ENCODE results near the gene PTPN14.
"Not testable (repeated sequence)": the region's sequence is repeated elsewhere in the genome, so short reads cannot be mapped to it uniquely, and the experiment has no call there.

PTPN14 gene

DNA sequence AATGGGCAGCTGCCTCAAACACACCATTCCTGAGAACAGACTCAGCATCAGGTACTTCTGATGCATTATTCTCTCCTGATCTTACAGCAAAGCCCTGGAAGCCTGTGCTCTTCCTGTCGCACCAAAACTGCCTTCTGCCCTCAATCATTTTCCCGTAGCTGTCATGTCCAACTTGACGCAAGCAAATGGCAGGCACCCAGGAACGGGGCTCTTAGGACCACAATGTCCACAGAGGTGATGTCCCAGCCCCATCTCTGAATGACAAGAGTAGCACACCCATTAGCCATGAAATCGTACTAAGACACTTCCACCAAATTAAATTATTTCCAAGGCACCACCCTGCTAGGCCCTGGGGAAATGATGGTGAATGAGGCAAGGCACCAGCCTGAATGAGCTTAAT, 47.1 kb downstream of the PTPN14 start:
- Histone ChIP-seq H3K9me3 (no peaks in the 10 kb centered on the region), H3K27me3 (ENCODE audit: low read depth) (no peaks in the 10 kb centered on the region), H3K4me1 (peaks cover 8% of the 10 kb centered on the region), H3K4me3 (no peak overlapping the region), H3K36me3 (replicated peaks) (no peaks in the 10 kb centered on the region)
- in situ Hi-C loops (cut with MboI; ENCODE audit: low sequenced_read_pairs), result no loop called here
- DNase-seq (ENCODE audit: low spot score in 2 of 2), result no peak

DNA sequence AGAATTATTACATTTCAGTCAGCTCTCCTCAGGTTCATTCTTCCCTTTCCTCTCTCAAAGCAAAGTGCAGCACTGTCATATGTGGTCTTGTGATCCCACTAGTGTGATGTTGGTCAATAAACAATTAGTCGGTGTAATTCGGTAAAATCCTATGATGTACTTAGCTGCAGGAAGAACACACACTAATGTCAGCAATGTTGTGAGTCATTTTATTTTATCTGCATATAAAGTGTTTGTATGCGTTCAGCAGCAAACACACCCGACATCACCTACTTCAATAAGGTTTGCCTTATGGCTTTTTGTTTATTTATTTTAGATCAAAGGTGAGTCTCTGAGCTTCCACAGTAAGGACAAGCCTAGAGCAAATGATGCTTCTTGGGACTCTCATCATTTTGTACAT, 47.8 kb downstream of the PTPN14 start:
- no peak for DNase-seq (ENCODE audit: low spot score in 2 of 2)

DNA sequence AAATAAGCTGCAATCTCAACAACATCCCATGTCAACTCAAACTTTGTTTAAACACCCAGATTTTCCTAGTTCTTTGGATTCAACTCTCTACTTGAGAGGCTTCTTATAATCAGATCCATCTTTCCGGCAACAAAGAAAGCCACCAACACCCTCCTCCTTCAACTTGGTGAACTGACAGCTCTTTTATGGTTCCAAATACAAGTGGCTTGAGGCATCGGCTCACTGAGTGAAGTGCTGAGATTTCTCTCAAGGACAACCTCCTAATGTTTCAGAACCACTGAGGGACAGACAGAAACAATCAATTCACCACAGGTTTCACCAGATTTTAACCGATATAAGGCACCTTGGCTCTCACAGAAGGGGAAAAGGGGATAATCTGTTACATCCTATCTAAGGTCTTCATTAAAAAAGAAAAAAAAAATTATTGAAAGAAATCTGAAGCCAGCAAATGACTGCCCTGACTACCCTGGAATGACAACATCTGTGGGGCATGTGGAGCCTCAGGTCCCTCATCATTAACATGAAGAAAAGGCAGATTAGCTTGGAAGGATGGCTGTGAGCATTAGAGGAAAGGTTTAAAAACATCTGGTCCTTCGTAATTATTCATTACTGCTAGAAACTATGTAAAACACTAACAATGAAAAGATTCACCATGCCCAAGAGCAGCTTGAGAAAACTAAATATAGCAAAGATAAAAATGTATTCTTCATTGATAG, 50.9 kb downstream of the PTPN14 start:
- Histone ChIP-seq H3K4me3 (no peak overlapping the region), H3K9me3 (no peaks in the 10 kb centered on the region), H3K4me1 (no peaks in the 10 kb centered on the region), H3K27me3 (ENCODE audit: low read depth) (no peaks in the 10 kb centered on the region), H3K36me3 (replicated peaks) (no peaks in the 10 kb centered on the region)
- in situ Hi-C loops (cut with MboI; ENCODE audit: low sequenced_read_pairs), result no loop called here
- DNase-seq (ENCODE audit: low spot score in 2 of 2), result no peak

More for the DNA sequence above, 47.8 kb downstream of the PTPN14 start:
- Histone ChIP-seq H3K27me3 (ENCODE audit: low read depth) (no peaks in the 10 kb centered on the region), H3K9me3 (no peaks in the 10 kb centered on the region), H3K4me3 (no peak overlapping the region), H3K36me3 (replicated peaks) (no peaks in the 10 kb centered on the region), H3K4me1 (peaks cover 8% of the 10 kb centered on the region)
- in situ Hi-C loops (cut with MboI; ENCODE audit: low sequenced_read_pairs), result no loop called here

DNA sequence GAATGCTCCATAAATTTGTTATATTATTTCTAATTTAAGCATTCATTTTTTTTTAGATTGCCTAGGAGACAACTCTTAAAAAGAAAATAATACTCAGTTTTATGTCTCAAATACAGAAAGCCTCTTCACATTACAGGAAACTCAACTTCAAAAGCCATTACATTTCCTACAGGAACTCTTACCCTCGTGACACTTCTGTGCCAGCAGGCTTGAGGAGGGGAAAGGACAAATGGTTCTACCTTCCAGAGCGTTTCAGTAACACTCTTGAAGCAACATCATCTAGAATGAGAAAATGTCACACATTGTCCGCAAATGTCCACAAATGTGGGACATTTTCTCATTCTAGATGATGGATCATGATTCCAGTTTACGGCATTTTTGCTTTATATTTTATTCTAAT, 51.7 kb downstream of the PTPN14 start:
- DNase-seq (ENCODE audit: low spot score in 2 of 2), result no peak
- in situ Hi-C loops (cut with MboI; ENCODE audit: low sequenced_read_pairs), result no loop called here
- no peaks in the 10 kb centered on the region for H3K27me3 ChIP-seq (ENCODE audit: low read depth)
- no peaks in the 10 kb centered on the region for H3K9me3 ChIP-seq
- H3K36me3 ChIP-seq (replicated peaks), result no peaks in the 10 kb centered on the region
- H3K4me1 ChIP-seq, result no peaks in the 10 kb centered on the region
- no peak overlapping the region for H3K4me3 ChIP-seq

DNA sequence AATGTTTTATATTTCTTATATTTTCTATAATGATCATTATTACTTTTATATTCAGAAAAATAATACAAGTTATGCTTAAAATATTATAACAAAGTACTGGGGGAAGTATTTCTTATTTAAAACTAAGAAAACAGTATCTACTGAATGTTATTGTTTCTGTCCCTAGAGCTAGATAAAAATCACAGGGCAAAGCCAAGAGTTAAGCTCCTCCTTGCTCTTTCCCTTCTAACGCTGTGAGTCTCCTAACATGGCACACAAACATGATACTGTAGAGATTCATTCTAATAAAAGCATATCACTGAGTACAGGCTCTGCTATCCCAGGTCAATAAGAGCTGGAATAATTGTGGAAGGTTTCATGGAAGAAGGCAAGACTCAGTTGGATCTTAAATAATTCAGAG, 53.4 kb downstream of the PTPN14 start:
- in situ Hi-C loops (cut with MboI; ENCODE audit: low sequenced_read_pairs), result no loop called here
- Histone ChIP-seq H3K4me3 (no peak overlapping the region), H3K36me3 (replicated peaks) (no peaks in the 10 kb centered on the region), H3K9me3 (no peaks in the 10 kb centered on the region), H3K27me3 (ENCODE audit: low read depth) (no peaks in the 10 kb centered on the region), H3K4me1 (no peaks in the 10 kb centered on the region)
- no peak for DNase-seq (ENCODE audit: low spot score in 2 of 2)

DNA sequence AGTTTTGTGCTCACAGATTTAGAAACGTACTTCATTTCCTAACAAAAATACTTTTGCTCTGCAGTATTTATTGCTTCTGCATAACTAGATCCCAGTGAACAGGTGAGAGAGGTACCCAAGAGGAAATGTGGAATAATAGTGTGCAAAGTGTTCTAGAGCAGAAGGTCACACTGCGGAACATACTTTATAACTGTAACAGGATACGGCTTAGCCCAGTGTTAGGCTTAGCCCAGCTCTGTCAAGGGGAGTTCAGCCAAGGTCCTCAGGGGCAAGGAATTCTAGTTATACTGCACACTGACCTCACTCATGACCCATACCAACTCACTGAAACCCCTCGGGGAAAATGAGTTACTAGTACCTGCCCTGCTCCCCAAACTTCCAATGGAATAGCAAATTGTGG, 55.3 kb downstream of the PTPN14 start:
- in situ Hi-C loops (cut with MboI; ENCODE audit: low sequenced_read_pairs), result no loop called here
- Histone ChIP-seq H3K4me3 (no peak overlapping the region), H3K36me3 (replicated peaks) (no peaks in the 10 kb centered on the region), H3K4me1 (no peaks in the 10 kb centered on the region), H3K9me3 (no peaks in the 10 kb centered on the region), H3K27me3 (ENCODE audit: low read depth) (no peaks in the 10 kb centered on the region)
- DNase-seq (ENCODE audit: low spot score in 2 of 2), result no peak

DNA sequence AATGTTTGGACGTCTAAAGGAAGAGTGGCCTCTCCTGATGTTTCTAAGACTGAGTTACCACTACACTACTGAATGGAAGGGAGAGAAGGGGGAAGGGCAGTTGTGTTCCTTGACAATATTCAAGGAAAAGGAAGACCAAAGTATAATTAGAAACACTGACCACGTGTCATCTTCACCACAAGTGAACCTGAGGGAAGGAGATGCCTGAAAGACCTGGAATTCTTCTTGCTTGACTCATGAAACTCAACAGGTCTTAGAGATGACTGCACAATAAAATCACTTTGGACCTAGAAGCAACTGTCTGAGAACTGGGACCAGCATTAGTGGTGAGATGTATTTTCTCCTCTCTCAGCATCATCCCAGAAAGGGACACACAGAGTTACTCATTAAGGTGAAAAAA, 56.7 kb downstream of the PTPN14 start:
- DNase-seq (ENCODE audit: low spot score in 2 of 2), result no peak
- in situ Hi-C loops (cut with MboI; ENCODE audit: low sequenced_read_pairs), result no loop called here
- Histone ChIP-seq H3K9me3 (no peaks in the 10 kb centered on the region), H3K4me3 (no peak overlapping the region), H3K27me3 (ENCODE audit: low read depth) (no peaks in the 10 kb centered on the region), H3K36me3 (replicated peaks) (no peaks in the 10 kb centered on the region), H3K4me1 (no peaks in the 10 kb centered on the region)

DNA sequence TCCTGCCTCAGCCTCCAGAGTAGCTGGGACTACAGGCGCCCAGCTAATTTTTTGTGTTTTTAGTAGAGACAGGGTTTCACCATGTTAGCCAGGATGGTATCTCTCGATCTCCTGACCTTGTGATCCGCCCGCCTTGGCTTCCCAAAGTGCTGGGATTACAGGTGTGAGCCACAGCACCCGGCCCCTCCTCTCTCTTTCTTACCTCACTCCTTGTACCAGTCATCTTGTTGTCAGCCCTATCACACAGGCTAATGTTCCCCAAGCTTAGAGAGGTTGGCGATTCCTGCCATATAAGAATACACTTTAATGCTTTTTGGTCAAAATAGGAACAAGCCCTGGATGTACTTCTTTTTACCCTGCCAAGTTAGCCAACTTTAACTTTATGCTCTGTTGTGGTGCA, 57.2 kb downstream of the PTPN14 start:
- H3K4me3 ChIP-seq; H3K9me3 ChIP-seq; H3K27me3 ChIP-seq (ENCODE audit: low read depth); H3K36me3 ChIP-seq (replicated peaks); H3K4me1 ChIP-seq; in situ Hi-C loops (cut with MboI; ENCODE audit: low sequenced_read_pairs); DNase-seq (ENCODE audit: low spot score in 2 of 2): not testable (repeated sequence)

DNA sequence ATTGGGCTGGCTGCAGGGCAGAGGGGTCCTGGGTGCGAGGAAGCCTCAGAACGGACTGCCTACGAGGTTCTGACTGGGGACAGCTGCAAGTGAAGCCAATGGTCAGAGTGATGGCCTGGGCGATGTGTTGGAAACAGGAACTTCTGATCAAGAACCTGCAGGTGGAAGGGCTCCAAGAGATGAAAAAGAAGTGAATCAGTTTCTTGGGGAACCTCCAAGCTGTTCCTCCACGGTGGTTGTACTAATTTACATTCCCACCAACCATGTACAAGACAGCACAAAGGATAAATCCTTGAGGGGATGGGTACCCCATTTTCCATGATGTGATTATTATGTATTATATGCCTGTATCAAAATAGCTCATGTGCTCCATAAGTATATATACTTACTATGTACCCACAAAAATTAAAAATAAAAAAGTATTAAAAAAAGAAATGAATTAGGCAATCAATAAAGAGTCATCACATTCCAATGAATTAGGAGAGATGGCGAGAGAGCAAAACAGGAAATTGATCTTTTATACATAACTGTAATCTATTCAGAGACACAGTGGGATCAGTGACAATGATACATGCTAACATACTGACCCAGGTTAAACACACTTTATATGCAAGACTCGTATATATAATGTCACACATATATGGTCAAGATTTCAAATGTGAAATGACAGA, 58.1 kb downstream of the PTPN14 start:
- Histone ChIP-seq H3K4me3 (no peak overlapping the region), H3K27me3 (ENCODE audit: low read depth) (no peaks in the 10 kb centered on the region), H3K9me3 (no peaks in the 10 kb centered on the region), H3K36me3 (replicated peaks) (no peaks in the 10 kb centered on the region), H3K4me1 (no peaks in the 10 kb centered on the region)
- DNase-seq (ENCODE audit: low spot score in 2 of 2), result no peak
- in situ Hi-C loops (cut with MboI; ENCODE audit: low sequenced_read_pairs), result no loop called here

DNA sequence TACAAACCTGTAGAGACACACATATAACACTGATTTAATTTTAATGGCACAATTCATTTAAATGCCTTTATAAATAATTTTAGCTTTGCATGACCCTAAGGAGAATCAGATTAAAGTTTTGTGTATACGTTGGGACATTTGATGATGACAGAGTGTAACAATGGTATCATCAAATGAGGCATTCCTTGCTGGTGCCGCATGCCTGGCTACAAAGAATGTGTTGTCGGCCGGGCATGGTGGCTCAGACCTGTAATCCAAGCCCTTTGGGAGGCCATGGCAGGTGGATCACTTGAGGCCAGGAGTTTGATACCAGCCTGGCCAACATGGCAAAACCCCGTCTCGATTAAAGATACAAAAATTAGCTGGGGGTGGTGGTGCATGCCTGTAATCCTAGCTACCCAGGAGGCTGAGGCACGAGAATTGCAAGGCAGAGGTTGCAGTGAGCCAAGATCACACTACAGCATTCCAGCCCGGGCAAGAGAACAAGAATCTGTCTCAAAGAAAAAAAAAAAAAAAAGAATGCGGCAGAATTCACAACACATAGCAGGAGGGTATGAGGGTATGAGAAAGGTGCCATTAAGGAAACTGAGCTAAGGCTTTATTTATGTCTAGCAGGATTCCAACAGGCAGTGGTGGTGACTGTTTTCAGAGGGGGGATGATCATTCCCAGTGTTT, 58.9 kb downstream of the PTPN14 start:
- H3K36me3 ChIP-seq (replicated peaks), result no peaks in the 10 kb centered on the region
- no peak for DNase-seq (ENCODE audit: low spot score in 2 of 2)
- no peaks in the 10 kb centered on the region for H3K27me3 ChIP-seq (ENCODE audit: low read depth)
- in situ Hi-C loops (cut with MboI; ENCODE audit: low sequenced_read_pairs), result no loop called here
- no peaks in the 10 kb centered on the region for H3K9me3 ChIP-seq
- no peak overlapping the region for H3K4me3 ChIP-seq
- H3K4me1 ChIP-seq, result no peaks in the 10 kb centered on the region

DNA sequence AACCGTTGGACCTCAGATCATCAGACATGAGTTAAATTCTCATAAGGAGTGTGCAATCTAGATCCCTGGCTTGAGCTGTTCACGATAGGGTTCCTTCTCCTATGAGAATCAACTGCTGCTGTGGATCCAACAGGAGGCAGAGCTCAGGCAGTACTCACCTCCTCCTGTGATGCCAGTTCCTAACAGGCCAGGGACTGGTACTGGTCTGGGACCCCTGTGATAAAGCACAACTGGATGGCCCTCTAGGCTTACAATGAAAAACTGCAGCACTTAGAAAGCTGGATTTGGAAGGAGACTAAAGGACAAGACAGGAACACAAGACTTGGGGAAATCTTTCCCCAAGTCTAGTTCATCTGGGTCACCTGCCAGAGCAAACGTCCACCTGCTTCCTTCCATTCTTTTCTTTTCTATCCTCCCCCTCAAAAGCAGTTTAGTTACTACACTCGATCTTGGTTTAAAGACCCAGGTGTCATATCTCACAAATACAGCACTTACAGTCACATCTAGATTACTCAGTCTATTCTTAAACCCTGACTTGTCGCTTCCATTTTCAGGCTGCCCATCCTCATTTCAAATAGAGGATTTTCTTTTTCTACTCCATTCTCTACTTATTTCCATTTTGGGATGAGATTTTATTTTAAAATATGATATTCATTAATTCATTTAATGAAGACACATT, 59.8 kb downstream of the PTPN14 start:
- H3K4me1 ChIP-seq, result no peaks in the 10 kb centered on the region
- in situ Hi-C loops (cut with MboI; ENCODE audit: low sequenced_read_pairs), result no loop called here
- DNase-seq (ENCODE audit: low spot score in 2 of 2), result no peak
- no peak overlapping the region for H3K4me3 ChIP-seq
- H3K36me3 ChIP-seq (replicated peaks), result no peaks in the 10 kb centered on the region; the same call in 1 of the 2 replicates
- no peaks in the 10 kb centered on the region for H3K9me3 ChIP-seq
- no peaks in the 10 kb centered on the region for H3K27me3 ChIP-seq (ENCODE audit: low read depth)

DNA sequence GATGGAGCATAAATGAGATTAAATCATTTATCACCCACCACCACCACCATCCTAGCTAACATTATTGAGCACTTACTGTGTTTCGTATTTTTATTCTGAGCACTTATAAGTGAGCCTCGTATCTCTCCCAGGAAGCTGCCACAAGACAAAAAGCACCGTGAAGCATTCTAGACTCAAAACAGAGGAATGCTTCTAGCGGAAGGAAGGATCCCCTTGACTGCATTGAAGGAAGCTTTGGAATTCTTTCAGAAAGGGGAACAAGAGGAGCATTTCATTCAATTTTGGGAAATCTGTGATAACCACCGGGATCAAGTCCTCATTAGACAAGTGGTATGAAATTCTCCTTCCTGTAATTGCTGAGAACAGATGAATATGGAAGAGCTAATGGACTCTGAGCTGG, 66.3 kb downstream of the PTPN14 start:
- Histone ChIP-seq H3K9me3 (no peaks in the 10 kb centered on the region), H3K36me3 (replicated peaks) (no peaks in the 10 kb centered on the region; the same call in 1 of the 2 replicates), H3K4me3 (no peak overlapping the region), H3K4me1 (peaks cover 11% of the 10 kb centered on the region), H3K27me3 (ENCODE audit: low read depth) (no peaks in the 10 kb centered on the region)
- in situ Hi-C loops (cut with MboI; ENCODE audit: low sequenced_read_pairs), result no loop called here
- DNase-seq (ENCODE audit: low spot score in 2 of 2), result no peak

DNA sequence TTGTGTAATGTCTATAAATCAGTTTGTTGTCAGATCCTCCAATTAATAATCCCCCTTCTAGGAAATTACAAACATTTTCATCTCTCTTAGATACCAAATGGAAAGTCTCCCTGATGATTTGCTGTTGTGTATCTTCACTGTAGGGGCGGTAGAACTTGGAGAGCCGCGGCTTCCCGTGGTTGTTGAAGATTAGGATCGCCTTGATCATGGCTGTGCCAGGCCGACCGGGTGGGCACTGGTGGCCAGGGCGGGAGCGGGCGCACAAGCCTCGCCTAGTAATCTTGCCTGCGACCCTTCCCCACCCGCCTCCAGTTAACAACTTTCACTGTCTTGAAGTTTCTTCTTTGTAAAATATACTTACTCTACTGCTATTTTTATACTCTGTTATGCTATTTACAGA, 68.2 kb downstream of the PTPN14 start:
- H3K27me3 ChIP-seq (ENCODE audit: low read depth); in situ Hi-C loops (cut with MboI; ENCODE audit: low sequenced_read_pairs); DNase-seq (ENCODE audit: low spot score in 2 of 2); H3K9me3 ChIP-seq; H3K36me3 ChIP-seq (replicated peaks); H3K4me3 ChIP-seq: not testable (repeated sequence)
- peaks cover 11% of the 10 kb centered on the region for H3K4me1 ChIP-seq

All from HAP-1 (cell line).